GM21717 (cell line): Measurements from ENCODE around the gene CD34.

ENCODE experiments used
- ATAC-seq: cut with Tn5 transposase; IDR thresholded peaks from one replicate; pipeline ENCODE4 v1.9.1; 2021; ENCODE audit warnings: mild to moderate bottlenecking, moderate library complexity; ENCODE audit not compliant: unreplicated experiment

Gene CD34

GRCh38 chr1:207857447-207857846 lies 53.5 kb downstream of the CD34 start:
- no peak for ATAC-seq

GRCh38 chr1:207856276-207857023 lies 54.5 kb downstream of the CD34 start:
- ATAC-seq = no peak

DNA sequence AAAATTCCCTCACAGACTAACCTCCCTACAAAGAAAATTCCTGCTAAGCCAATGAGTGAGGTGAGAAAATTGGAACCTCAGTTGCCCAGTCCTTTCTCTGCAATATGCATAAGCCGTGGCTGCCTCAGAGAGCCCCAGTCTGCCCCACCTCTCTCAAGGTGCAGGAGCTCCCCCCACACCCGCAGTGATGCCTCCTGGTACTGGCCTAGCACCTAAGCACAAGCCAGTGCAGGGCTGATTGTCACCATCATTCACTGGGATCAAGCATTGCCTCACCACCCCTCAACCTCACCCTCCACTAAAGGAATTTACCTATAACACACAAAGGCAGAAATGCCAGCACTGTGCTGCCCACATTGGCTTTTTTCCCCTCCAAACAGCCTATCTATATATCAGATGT lies 56.9 kb downstream of the CD34 start:
- ATAC-seq = no peak

DNA sequence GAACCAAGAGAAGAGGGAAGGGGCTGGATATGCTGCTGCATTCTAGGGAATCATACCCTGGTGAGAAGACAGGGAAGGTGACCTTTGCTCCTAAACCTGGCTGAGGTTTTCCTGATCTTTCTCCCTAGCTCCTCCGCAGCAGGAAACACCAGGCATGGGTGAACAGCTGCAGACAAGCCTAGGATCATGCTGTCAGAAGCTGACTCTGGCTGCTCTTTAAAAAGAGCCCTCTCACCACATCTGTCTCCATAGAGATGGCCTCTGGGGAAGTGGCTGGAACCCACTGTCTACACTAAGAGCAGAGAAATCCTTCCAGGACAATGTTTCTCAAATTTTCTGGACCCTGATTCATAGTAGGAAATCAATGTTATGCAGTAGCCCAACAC lies 57.6 kb downstream of the CD34 start:
- ATAC-seq = no peak

DNA sequence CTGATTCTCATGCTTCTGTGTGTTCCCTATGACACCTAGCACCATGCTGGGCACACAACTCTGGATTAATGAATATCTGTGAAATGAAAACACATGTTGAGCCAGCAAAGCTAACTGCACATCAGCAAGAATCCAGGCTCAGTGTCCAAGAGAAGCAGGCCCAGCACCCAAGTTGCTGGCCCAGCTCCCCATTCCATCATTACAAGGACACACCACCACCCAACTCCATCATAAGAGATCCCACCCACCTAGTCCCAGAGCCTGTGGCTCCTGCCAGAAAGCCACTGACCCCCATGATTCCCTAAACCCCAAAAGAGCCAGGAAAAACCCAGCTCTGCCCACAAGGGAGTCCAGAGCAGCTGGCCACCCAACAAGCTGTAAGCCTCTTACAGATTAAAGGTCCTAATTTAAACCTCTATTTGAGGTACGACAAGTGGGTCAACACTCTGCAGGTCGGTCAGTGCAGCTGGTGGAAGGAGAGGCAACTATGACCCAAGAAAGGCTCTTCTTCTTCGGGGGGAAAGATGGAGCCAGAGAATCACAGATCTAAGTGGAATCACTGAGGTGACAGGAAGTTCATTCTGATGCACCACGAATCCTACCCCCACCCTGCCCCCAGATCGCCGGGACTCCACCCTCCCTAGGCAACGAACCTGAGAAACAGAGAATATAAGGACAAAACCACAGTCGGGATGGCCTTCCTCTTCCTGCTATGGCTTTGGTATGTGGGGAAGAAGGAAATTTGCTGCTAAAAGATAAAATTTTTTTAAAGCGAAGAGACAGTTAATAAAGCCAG lies 58.2 kb downstream of the CD34 start:
- no peak for ATAC-seq

DNA sequence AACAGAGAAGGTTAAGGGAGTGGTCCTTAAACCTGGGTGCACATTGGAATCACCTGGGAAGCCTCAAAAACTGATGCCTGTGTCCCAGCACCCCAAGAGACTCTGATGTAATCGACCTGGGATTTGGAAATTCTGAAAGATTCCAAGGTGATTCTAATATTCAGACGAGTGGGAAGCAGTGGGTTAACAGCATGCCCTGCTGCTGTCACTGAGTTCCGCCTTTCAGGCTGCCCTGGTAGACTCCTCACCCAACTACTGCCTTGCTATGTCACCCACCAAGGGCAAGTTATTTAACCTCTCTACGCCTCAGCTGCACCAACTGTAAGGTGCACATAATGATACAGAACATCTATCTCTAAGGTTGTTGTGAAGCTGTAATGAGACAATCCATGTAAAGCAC lies 59.2 kb downstream of the CD34 start:
- no peak for ATAC-seq

GRCh38 chr1:207850621-207851407 lies 60.1 kb downstream of the CD34 start:
- no peak for ATAC-seq

- ATAC-seq = no peak
These were observed 61.3 kb downstream of the CD34 start for GRCh38 chr1:207849646-207850045.

DNA sequence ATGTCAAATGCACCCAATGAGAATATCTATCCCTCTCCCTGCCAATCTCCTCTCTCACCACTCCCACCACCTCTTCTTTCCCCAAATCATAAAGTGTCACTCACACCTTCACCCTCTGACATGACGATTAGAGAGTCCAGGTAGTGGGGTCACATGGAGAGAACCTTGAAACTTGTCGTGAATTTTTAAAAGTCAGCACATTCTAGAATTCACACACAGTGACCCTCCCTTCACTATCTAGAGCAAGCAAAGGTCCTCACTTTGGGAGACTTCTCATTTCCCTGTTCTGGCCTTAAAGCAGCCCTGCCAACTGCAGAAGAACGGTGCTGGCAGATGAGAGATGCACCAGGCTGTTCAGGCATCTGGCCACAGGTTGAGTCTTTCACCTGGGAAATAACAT lies 61.9 kb downstream of the CD34 start:
- ATAC-seq = no peak

GRCh38 chr1:207848234-207848633 lies 62.7 kb downstream of the CD34 start:
- peak; percentile 59 for ATAC-seq

GRCh38 chr1:207847116-207847515 lies 63.8 kb downstream of the CD34 start:
- no peak for ATAC-seq

DNA sequence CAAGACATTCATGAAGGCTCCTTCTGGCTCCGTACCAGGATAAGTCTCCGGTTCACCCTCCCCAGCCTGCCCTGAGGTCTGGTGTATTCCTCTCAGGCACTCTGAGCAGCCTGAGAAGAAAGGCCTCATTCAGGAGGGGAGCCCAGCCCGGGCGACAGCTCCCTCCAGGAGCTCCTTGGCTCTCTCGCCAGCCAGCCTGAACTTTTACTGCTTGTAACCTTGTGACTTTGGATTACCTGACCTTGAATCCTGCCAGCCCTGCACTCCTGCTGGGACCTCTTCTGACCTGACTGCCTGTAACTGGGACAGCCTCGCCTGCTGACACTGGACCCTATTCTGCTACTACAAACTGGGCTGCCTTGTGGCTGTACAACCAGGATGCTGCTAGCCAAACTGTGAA lies 65.8 kb downstream of the CD34 start:
- ATAC-seq = no peak

- ATAC-seq = no peak
These were observed 66.6 kb downstream of the CD34 start for GRCh38 chr1:207844371-207844770.

GRCh38 chr1:207842506-207842905 lies 68.4 kb downstream of the CD34 start:
- ATAC-seq = no peak

DNA sequence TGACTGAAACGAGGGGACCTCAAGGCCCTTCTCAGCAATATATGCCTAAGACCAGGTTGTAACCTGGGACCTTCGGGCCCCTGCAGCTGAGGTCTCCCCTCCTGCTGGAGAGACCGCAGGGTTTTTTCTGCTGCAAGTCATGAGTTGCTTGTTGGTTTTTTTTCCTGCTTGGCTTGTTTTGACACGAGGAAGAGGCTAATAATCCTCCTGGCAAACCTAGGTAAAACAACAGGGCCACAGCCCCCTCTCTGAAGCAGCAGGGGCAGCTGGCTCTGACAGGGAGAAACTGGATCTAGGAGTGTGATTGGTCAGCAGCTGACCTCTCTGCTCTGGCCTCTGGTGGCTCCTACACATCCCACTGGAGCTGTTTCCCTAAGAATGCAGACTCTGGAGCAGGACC lies 69.0 kb downstream of the CD34 start:
- no peak for ATAC-seq

- no peak for ATAC-seq
These were observed 69.6 kb downstream of the CD34 start for GRCh38 chr1:207841293-207841692.

- no peak for ATAC-seq
These were observed 70.5 kb downstream of the CD34 start for GRCh38 chr1:207840380-207840779.

GRCh38 chr1:207839083-207839413 lies 71.9 kb downstream of the CD34 start:
- no peak for ATAC-seq

GRCh38 chr1:207838156-207839082 lies 72.5 kb downstream of the CD34 start:
- ATAC-seq = no peak

GRCh38 chr1:207837673-207838072 lies 73.3 kb downstream of the CD34 start:
- ATAC-seq = no peak
